Occipital lobe (tissue), 2 donors: Measurements from ENCODE around the gene DNM2. TPM values are rescaled to one million over a fixed set of nuclear protein-coding genes. Genes with fewer than 3 reads are reported as not detected.
"Not testable (repeated sequence)": the region's sequence is repeated elsewhere in the genome, so short reads cannot be mapped to it uniquely, and the experiment has no call there.

Source experiments
- DNase-seq: peaks from one replicate; lab custom pipeline; 2025; lab: John Stamatoyannopoulos, UW
- total RNA-seq: library from RNA; depleted of rRNA; stranded (reverse); fragments of >200 nt; gene quantifications from one replicate; pipeline ENCODE4 v1.2.3, GENCODE V29; 2014

DNM2 gene
- total RNA-seq, 1 donor from 2014 or later: 34.0 TPM

GRCh38 chr19:10724573-10725071 is 6.7 kb downstream of the DNM2 start:
- no peak for DNase-seq

DNA sequence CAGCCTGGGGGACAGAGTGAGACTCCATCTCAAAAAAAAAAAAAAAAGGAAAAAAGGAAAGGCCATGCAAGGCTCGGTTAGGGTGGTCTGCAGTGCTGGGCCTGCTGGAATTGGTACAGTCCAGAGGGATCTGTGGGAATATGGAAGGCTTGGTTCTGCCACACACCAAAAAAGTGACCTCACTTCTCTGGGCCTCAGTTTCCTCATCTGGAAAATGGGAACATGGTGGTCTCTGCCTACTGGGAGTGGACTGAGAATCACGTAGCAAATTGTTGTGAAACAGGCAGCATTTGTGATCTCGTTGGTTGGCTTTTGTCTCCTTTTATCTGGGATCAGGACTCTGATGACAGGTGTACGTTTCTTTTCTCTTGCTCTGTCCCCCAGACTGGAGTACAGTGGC is 7.5 kb downstream of the DNM2 start:
- DNase-seq: no peak

- DNase-seq: no peak
Observed at GRCh38 chr19:10726268-10726667, 8.4 kb downstream of the DNM2 start.

- DNase-seq: no peak
Observed at GRCh38 chr19:10727685-10728201, 9.9 kb downstream of the DNM2 start.

DNA sequence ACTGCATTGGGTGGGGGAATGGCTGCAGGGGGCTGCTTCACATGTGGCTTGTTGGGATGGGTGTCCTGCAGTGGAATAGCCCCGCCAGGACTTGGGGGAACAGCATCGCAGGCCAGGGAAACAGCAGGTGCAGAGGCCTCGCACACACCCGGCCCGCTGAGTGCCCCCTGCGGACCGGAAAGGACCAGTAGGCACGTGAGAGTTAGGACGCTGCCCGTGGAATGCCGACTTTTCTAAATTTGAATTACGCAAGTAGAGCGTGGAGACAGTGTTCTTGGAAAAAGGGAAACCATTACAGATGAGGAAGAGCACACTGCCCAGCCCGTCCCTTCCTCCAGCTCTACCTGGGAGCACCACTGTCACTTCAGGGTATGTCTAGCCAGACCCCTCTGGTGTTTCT is 11.5 kb downstream of the DNM2 start:
- no peak for DNase-seq

DNA sequence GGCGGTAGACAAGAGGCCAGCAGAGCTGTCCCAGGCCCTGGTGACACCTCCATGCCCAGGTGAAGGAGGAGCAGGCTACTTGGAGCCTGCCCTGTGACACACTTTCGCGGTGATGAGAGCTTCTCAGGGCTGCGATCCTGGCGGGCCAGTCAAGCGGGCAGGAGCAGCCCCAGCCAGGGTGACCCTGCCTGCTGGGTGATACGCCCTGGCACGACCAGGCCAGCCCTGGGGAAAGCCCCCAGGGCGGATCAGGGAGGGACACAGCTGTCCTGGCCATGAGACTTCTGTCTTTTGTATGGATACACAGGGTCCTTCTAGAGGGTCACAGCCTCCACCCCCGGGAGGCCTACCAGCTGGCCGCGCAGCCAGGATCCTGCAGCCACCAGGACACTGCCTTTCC is 13.1 kb downstream of the DNM2 start:
- DNase-seq: no peak

DNA sequence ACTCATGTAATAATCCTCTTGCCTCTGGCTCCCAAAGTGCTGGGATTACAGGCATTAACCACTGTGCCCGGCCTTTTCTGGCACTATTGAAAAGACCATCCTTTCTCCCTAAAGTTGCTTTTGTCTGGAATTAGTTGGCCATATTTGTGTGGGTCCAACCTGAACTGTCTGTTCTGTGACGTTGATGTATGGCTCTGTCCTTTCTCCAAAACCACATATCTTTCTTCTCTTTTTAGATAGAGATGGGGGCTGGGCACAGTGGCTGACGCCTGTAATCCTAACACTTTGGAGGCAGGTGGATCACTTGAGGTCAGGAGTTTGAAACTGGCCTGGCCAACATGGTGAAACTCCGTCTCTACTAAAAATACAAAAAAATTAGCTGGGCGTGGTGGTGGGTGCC is 17.9 kb downstream of the DNM2 start:
- no peak for DNase-seq

- DNase-seq: no peak
Observed at GRCh38 chr19:10736189-10736588, 18.3 kb downstream of the DNM2 start.

DNA sequence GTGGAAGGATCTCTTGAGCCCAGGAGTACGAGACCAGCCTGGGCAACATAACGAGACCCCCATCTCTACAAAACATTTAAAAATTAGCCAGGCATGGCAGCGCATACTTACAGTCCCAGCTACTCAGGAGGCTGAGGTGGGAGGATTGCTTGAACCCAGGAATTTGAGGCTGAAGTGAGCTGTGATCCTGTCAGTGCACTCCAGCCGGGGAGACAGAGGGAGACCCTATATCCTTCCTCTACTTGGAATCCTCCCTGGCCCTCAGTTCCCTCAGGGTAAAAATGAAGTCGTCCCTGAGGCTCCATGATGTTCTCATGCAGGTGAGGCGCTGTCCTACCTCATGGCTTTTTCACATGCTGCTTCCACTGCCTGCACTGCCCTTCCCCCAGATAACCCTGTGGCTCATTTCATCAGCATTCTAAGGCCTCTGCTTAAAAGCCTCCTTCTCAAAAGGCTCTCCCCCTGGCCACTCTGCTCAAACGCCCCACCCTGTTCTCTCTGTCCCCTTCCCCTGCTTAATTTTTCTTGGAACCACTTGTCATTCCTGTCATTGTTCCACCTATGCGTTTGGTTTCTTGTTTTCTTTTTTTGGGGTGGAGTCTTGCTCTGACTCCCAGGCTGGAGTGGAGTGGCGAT is 19.2 kb downstream of the DNM2 start:
- DNase-seq: no peak

GRCh38 chr19:10737722-10738121 is 19.8 kb downstream of the DNM2 start:
- no peak for DNase-seq

GRCh38 chr19:10740798-10741197 is 22.9 kb downstream of the DNM2 start:
- no peak for DNase-seq

DNA sequence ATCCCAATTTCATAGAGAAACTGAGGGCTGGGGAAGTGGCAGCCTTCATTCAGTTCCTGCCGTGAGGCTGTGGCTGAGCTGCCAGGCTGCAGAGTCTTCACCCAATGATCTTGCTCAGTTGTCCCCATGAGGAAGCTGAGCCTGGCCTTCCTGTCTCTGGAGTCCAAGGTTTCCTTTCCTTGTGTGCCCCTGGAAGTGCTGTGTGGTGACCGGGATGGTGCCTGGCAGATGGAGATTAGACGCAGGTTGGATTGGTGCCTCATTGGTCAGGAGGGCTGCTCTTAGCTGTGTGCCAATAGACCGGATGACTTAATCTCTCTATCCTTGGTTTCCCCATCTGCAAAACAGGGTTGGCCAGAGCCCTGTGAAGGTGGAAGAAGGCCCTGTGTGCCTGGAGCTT is 24.6 kb downstream of the DNM2 start:
- DNase-seq: no peak

GRCh38 chr19:10744253-10744798 is 26.4 kb downstream of the DNM2 start:
- no peak for DNase-seq

DNA sequence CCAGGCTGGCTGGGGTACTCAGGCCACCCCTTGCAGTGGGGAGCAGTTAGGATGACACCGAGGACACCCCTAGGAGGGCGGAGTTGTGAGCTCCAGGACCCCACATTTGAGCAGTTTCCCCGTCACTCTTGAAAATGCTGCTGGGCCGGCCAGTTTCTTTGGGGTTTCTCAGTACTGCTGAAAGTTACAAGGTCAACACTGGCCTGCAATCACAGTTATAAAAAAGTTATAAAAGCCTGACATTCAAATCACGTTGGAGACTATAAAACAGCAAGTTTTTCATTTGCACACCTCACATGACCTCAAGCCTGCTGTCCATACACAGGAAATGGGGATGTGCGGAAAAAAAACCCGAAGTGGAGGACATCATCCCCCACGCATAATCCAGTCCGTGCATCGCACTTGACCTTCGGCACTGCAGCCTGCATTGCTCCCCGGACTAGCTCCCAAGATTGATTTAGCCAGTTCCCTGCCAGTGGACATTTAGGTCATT is 27.0 kb downstream of the DNM2 start:
- no peak for DNase-seq

- DNase-seq: not testable (repeated sequence)
Observed at GRCh38 chr19:10746437-10746836, 28.6 kb downstream of the DNM2 start.

DNA sequence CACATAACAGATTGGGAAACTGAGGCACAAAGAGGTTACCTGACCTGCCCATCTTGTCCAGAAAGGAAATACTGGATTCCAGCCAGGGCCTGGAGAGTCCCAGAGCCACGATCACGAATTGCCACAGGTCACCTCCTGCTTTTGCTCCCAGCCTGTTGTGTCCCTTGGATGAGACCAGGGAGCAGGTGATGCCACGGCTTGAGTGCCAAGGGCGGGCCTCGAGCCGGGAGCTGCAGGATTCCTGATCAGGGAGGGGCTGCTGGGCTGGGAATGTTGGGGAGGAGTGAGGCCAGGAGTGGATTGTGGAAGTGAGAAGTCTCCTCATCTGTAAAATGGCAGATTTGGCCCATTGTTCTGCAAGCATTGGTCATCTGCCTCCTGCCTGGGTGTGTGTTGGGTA is 29.4 kb downstream of the DNM2 start:
- no peak for DNase-seq

- DNase-seq: no peak
Observed at GRCh38 chr19:10747674-10748073, 29.8 kb downstream of the DNM2 start.

DNA sequence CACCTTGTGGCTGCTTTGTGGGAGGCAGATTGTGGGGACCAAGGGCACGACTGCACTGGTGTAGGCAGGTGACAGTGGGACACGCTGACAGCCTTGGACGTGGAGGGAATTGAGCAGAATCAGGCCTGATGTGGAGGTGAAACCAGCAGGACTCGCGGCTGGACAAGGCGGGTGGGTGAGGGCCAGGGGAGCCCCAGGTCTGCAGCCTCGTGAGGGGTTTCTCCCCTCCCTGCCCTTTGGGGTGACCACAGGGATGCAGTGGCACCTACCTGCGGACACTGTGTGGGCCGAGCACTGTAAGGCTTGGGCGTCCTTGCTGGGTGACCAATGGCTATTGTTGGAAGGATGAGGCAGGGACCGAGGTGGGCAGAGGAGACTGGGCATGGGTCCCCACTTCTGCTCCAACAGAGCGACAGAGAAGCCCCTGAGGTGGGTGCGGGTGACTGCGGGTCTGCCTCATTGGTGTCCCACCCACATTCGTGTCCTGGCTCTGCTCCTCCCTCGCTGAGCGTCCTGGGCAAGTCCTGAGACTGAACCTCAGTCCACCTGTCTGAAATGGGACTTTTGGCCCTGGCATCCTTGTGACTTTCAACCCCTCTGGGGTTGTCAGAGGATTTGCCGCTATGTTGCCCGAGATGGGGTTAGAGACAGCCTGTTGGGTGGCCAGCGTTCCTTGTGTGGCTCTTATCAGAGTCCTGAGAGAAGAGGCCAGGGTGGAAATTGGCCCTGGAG is 30.5 kb downstream of the DNM2 start:
- DNase-seq: no peak

DNA sequence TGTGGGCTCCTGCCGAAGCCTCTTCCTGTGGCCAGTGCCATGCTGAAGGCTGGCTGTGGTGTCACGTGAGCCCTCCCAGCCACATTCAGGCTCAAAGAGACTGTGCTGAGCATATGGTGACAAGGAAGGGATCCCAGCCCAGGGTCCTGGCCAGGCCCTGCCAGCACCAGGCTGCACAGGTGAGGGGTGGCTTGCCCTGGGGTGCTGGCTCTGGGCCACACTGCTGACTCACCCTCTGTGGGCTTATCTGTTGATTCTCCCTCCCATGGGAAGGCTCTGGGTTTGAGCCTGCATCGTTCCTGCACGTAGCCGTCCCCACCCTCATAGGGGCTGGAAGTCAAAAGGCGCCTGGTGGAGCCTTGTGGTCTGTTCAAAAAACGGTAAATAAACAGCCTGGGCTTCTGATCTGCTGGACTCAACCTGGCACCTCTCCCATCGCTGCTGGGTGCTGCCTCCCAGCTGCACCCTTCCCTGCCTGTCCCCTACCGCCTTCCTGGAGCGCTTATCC is 31.1 kb downstream of the DNM2 start:
- no peak for DNase-seq

- DNase-seq: no peak
Observed at GRCh38 chr19:10749435-10750384, 31.8 kb downstream of the DNM2 start.
